GM12874 (cell line): ENCODE measurements around the gene ELAVL3.

Experiments used
- TF ChIP-seq, protein P1 (sequence below): IDR thresholded peaks from 2 replicates; pipeline ENCODE4 v1.5.1; 2011; ENCODE audit warnings: low read depth, mild to moderate bottlenecking, control low read depth, low read length, moderate library complexity; ENCODE audit not compliant: insufficient read depth

ELAVL3 gene

DNA sequence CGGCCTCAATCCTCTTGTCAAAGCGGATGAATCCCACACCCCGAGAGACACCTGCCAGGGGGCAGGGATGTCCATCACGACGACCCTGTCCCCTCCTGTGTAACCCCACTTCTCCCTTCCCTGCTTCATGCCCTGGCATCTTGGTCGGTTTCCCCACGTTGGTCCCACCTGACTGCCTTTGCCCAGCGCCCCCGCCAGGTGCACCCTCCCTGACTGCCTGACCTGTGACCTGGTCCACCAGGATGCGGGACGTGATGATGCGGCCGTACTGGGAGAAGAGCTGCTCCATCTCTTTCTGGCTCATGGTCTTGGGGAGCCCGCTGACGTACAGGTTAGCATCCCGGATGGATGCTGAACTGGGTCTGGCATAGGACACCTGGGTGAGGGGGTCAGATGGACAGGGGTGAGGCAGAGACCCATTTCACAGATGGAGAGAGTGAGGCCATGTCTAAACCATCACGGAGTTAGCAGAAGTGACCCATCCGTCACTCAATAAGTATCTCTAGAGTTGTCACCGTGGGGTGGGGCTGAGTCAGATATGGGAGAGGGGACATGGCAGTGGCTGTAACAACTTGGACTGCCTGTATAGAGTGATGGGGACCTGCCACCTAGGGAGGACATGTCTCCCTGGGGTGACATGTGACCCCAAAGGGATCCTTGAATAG is 22.5 kb downstream of the ELAVL3 start:
- TF ChIP-seq, protein P1, sequence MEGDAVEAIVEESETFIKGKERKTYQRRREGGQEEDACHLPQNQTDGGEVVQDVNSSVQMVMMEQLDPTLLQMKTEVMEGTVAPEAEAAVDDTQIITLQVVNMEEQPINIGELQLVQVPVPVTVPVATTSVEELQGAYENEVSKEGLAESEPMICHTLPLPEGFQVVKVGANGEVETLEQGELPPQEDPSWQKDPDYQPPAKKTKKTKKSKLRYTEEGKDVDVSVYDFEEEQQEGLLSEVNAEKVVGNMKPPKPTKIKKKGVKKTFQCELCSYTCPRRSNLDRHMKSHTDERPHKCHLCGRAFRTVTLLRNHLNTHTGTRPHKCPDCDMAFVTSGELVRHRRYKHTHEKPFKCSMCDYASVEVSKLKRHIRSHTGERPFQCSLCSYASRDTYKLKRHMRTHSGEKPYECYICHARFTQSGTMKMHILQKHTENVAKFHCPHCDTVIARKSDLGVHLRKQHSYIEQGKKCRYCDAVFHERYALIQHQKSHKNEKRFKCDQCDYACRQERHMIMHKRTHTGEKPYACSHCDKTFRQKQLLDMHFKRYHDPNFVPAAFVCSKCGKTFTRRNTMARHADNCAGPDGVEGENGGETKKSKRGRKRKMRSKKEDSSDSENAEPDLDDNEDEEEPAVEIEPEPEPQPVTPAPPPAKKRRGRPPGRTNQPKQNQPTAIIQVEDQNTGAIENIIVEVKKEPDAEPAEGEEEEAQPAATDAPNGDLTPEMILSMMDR, result no peak

DNA sequence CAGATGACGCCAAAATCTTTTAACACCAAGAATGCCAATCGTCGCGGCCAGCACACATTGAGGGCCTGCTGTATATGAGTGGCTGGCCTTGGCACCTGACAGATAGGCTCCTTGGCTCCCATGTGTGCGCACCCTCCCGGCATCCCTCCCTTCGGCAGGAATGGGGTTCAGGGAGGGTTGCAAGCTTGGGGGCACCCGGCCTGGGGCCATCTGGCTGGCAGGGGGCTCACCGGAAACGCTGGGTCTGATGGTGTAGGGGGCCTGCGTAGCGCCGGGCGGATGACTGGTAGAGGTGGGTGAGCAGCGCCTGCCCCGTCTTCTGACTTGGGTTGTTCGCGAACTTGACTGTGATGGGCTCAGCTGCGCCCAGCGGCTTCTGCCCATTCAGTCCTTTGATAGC is 23.0 kb downstream of the ELAVL3 start:
- TF ChIP-seq, protein P1, result no peak

DNA sequence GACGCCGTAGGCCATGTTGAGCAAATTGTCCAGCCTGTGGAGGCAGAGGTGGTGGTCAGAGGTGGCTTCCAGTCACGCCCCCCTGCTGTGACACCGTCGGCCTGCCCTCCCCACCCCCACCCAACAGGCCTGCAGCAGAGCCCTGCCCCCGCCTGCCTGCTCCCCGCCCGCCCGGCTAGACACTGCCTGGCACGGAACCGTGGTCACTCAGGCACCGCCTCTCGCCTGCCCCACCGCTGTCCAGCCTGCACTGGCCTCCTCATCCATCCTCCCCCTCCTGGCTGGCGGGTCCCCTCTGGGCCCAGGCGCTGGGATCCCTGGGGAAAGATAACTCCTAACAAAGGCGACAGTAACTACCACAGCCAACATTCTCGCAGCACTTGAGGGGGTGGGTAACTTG is 23.7 kb downstream of the ELAVL3 start:
- TF ChIP-seq, protein P1, result no peak

DNA sequence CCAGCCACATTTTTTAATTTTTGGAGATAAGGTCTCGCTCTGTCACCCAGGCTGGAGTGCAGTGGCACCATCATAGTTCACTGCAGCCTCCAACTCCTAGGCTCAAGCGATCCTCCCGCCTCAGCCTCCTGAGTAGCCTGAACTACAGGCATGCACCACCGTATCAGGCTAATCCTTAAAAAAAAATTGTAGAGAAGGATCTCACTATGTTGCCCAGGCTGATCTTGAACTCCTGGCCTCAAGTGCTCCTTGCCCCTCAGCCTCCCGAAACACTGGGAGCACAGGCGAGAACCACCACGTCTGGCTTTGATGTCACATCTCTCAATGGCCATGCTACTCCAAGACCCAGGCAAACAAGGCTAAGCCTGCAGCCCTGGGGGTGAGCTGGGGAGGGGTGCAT is 24.2 kb downstream of the ELAVL3 start:
- TF ChIP-seq, protein P1, result no peak

DNA sequence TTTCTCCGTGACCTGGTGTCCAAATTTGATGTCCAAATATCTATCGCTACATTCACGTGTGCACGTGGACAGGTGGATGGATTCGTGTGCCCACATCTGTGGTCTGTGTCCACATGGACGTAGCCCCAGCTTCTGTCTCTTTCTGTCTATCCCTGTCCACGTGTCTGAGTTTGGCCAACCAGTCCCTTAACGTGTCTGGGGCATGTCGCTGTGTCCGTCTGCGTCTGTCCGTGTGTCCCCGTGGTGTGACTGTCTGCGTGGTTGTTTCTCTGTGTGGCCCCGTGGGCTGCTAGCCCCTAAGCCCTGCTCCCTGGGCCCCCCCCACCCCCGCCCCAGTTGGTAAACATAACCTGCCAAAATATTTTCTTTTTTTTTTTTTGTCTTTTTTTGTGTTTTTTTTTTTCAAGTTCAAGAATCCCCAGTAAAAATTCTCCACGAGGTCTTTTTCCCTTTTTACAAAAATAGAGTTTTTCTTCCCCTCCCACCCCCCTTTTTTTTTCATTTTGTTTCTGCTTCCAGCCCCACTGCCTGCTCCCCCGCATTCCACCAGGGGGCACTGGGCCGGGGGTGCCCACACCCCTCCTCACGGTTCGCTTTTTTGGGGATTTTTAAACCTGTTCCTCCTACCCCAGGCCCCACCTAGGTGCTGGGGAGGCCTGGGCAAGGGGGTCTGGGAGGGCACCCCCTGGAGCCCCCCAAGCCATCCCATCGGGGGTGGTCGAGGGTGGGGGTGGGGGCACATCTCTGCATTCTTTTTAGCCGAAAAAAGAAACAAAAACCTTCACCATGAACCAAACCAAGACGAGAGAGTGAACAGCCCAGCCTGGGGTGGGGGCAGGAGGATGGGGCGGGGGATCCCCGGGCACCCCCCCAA is 27.1 kb downstream of the ELAVL3 start:
- TF ChIP-seq, protein P1, result peak; percentile 57

DNA sequence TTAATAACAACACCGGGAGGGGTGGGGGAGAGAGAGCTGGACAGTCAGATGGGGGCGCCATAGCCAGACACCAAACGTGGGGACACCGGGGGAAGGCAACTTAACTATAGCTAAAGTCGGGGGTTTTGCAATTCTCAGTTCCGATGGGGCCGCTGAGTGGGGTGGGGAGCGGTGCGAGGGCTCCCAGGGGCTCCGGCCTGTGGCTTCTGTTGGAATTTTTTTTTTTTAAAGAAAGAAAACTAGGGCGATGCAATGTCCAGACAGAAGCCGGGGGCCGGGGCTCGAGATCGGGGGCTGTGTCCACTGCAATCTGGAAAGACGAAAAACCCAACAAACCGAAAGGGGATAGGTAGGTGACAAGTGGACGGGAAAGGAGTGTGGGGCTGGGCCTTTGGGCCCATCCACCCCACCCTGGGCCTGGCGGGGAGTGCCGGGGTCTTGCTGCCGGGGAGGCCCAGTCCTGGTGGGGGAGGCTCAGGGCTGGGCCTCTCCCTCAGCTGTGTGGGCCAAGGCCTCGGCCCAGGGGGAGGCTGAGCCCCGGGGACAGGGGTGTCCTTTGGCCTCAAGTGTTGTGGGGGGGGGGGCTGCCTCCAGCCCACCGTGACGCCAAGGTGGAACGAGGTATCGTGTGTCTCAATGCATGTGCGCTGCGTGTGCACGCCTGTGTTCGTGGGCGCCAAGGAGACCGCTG is 28.1 kb downstream of the ELAVL3 start:
- TF ChIP-seq, protein P1, result no peak
